Endodermal cell (in vitro differentiated cells): Measurements from ENCODE around the gene CTNND2. TPM values are rescaled to one million over a fixed set of nuclear protein-coding genes. Genes with fewer than 3 reads are reported as not detected.

Experiments
- DNase-seq: peaks from one replicate; pipeline ENCODE4 v3.0.0-alpha.2; 2017
- H3K27ac ChIP-seq: 2 replicates; pipeline ENCODE4 v1.5.1; 2013; ENCODE audit warnings: mild to moderate bottlenecking, low read depth, low read length, moderate library complexity
- H3K27me3 ChIP-seq: 2 replicates; pipeline ENCODE4 v1.6.1; 2013; ENCODE audit warnings: mild to moderate bottlenecking, low read length, moderate library complexity; ENCODE audit not compliant: insufficient read depth, control insufficient read depth, poor library complexity, severe bottlenecking
- H3K36me3 ChIP-seq: 2 replicates; pipeline ENCODE4 v1.7.0; 2013; ENCODE audit warnings: mild to moderate bottlenecking, low read length, moderate library complexity; ENCODE audit not compliant: control insufficient read depth, insufficient read depth
- H3K4me1 ChIP-seq: one replicate; pipeline ENCODE4 v1.7.0; 2013; ENCODE audit warnings: low read length; ENCODE audit not compliant: control insufficient read depth, insufficient read depth
- H3K4me3 ChIP-seq: 2 replicates; pipeline ENCODE4 v1.5.1; 2013; ENCODE audit warnings: mild to moderate bottlenecking, low read length, moderate library complexity
- H3K9ac ChIP-seq: 2 replicates; pipeline ENCODE4 v1.6.1; 2013; ENCODE audit warnings: mild to moderate bottlenecking, low read length, moderate library complexity; ENCODE audit not compliant: poor library complexity, severe bottlenecking; ENCODE audit errors: extremely low read depth
- H3K9me3 ChIP-seq: 2 replicates; pipeline ENCODE4 v1.6.1; 2013; ENCODE audit warnings: mild to moderate bottlenecking, low read length, moderate library complexity; ENCODE audit not compliant: control insufficient read depth
- H3K27ac Mint-ChIP-seq: 2 replicates; pipeline ENCODE4 v1.8.0; 2020; ENCODE audit warnings: mixed read lengths
- H3K27me3 Mint-ChIP-seq: 2 replicates; pipeline ENCODE4 v1.8.0; 2021; ENCODE audit warnings: mild to moderate bottlenecking, mixed read lengths; ENCODE audit not compliant: insufficient read depth
- H3K36me3 Mint-ChIP-seq: 2 replicates; pipeline ENCODE4 v1.8.0; 2020; ENCODE audit warnings: low read depth, mixed read lengths
- H3K4me1 Mint-ChIP-seq: 2 replicates; pipeline ENCODE4 v1.8.0; 2020; ENCODE audit warnings: mixed read lengths
- H3K4me3 Mint-ChIP-seq: 2 replicates; pipeline ENCODE4 v1.8.0; 2020; ENCODE audit warnings: mild to moderate bottlenecking, moderate library complexity, mixed read lengths
- H3K9me3 Mint-ChIP-seq: 2 replicates; pipeline ENCODE4 v1.8.0; 2020; ENCODE audit warnings: mild to moderate bottlenecking, mixed read lengths
- CTCF ChIP-seq: fragments of 200-600 bp; sonication (generic); conservative IDR thresholded peaks from 2 replicates; pipeline ENCODE4 v1.5.0; 2021; ENCODE audit warnings: antibody characterized with exemption, mild to moderate bottlenecking
- WGBS, 2 experiments: methylation state at CpG; one replicate each; pipeline versions ENCODE4 v1.1.5 to v1.1.7; 2013; ENCODE audit warnings: missing lambda C conversion rate in 2 of 2, mixed read lengths in 1 of 2; ENCODE audit not compliant: insufficient coverage in 1 of 2, insufficient read length in 1 of 2; 5-methylcytosine and 5-hydroxymethylcytosine counted together
- total RNA-seq, 2 donors: library from RNA; stranded (reverse); fragmentation: NEBNext Ultra II Directional in 1 of 2; extraction: Animal tissue kit (Norgen Biotek cat#: 25700) in 1 of 2; gene quantifications; 2 replicates in 1 of 2; 3 replicates in 1 of 2; pipeline ENCODE4 v1.2.1, GENCODE V29; 2021

Gene CTNND2
- total RNA-seq, 2 donors from 2014 or later = 6.5 to 10.3 TPM

DNA sequence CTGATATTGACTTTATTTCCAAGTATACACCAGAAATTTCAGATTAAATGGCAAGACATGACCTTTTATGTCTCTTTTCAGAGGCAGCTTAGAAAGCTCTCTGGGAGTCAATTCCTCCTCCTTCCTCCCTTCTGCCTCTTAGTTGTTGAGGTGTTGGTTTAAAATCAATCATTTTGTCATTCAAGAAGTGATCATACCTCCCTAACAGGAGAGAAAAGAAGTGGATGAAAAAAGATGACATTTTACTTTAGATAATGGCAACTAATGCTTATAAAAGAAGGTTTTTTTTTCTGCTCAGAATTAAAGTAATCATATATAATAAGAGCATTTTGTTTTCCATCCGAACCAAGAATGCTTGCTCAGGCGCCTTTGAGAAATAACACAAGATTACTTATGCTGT is 448.7 kb downstream of the CTNND2 start:
- no peaks in the 10 kb centered on the region for H3K4me1 ChIP-seq
- no peaks in the 10 kb centered on the region for H3K27me3 Mint-ChIP-seq
- WGBS, 2 experiments = 100% methylated on average over 2 of the region's 2 CpGs; no CpG with 5 or more reads in 1 of the 2 experiments

GRCh38 chr5:11452852-11453251 is 451.4 kb downstream of the CTNND2 start:
- WGBS, 2 experiments = 90% methylated on average over 1 of the region's 2 CpGs; no CpG with 5 or more reads in 1 of the 2 experiments

More for the DNA sequence above, 448.7 kb downstream of the CTNND2 start:
- Mint-ChIP-seq H3K4me1 (no peaks in the 10 kb centered on the region), H3K36me3 (no peaks in the 10 kb centered on the region), H3K9me3 (no peaks in the 10 kb centered on the region), H3K27ac (no peak overlapping the region), H3K4me3 (no peak overlapping the region)
- Histone ChIP-seq H3K27me3 (no peaks in the 10 kb centered on the region), H3K9ac (no peak overlapping the region), H3K9me3 (no peaks in the 10 kb centered on the region), H3K27ac (no peak overlapping the region), H3K4me3 (no peak overlapping the region), H3K36me3 (no peaks in the 10 kb centered on the region)
- no peak for DNase-seq
- TF ChIP-seq CTCF = no peak

GRCh38 chr5:11449966-11450365 is 454.3 kb downstream of the CTNND2 start:
- WGBS, 2 experiments = 91 to 94% methylated on average over 2 to 4 of the region's 4 CpGs
- Mint-ChIP-seq H3K36me3 (no peaks in the 10 kb centered on the region), H3K9me3 (no peaks in the 10 kb centered on the region), H3K4me3 (no peak overlapping the region), H3K4me1 (peaks cover 6% of the 10 kb centered on the region), H3K27ac (no peak overlapping the region), H3K27me3 (no peaks in the 10 kb centered on the region)
- no peak for DNase-seq
- H3K9ac ChIP-seq = no peak overlapping the region
- no peaks in the 10 kb centered on the region for H3K36me3 ChIP-seq
- H3K4me3 ChIP-seq = no peak overlapping the region
- no peaks in the 10 kb centered on the region for H3K9me3 ChIP-seq
- peaks cover 3% of the 10 kb centered on the region for H3K4me1 ChIP-seq
- no peak for TF ChIP-seq CTCF
- no peaks in the 10 kb centered on the region for H3K27me3 ChIP-seq
- no peak overlapping the region for H3K27ac ChIP-seq

More at GRCh38 chr5:11452852-11453251, 451.4 kb downstream of the CTNND2 start:
- H3K27ac ChIP-seq = no peak overlapping the region
- DNase-seq = no peak
- H3K4me3 ChIP-seq = no peak overlapping the region
- Mint-ChIP-seq H3K27me3 (no peaks in the 10 kb centered on the region), H3K27ac (no peak overlapping the region), H3K9me3 (no peaks in the 10 kb centered on the region), H3K36me3 (no peaks in the 10 kb centered on the region), H3K4me3 (no peak overlapping the region), H3K4me1 (no peaks in the 10 kb centered on the region)
- H3K9me3 ChIP-seq = no peaks in the 10 kb centered on the region
- no peaks in the 10 kb centered on the region for H3K4me1 ChIP-seq
- no peak overlapping the region for H3K9ac ChIP-seq
- no peak for TF ChIP-seq CTCF
- H3K27me3 ChIP-seq = no peaks in the 10 kb centered on the region
- no peaks in the 10 kb centered on the region for H3K36me3 ChIP-seq
